ENCODE results near the gene CD40LG. TPM values are rescaled to one million over a fixed set of nuclear protein-coding genes. Genes with fewer than 3 reads are reported as not detected.

CD40LG gene
- polyA plus RNA-seq, 1 experiment, result not detected

- no peak for TF ChIP-seq CTCF (IDR thresholded peaks at IDR 0.05; ENCODE audit: insufficient read depth, low read depth, low read length)
- Histone ChIP-seq H3K4me3 (ENCODE audit: low read depth, low read length) (no peak overlapping the region), H3K27me3 (ENCODE audit: control insufficient read depth, insufficient read depth, low read length) (no peaks in the 10 kb centered on the region), H3K36me3 (ENCODE audit: control insufficient read depth, insufficient read depth, low read length) (no peaks in the 10 kb centered on the region)
- CTCF ChIA-PET, result no interaction called here
- POLR2A ChIA-PET, result no interaction called here
- DNase-seq (ENCODE audit: low read depth), result no peak
Observed at GRCh38 chrX:136629084-136629750, 18.7 kb upstream of the CD40LG start.

- no peak for TF ChIP-seq CTCF (IDR thresholded peaks at IDR 0.05; ENCODE audit: insufficient read depth, low read depth, low read length)
Observed at GRCh38 chrX:136630881-136631280, 17.1 kb upstream of the CD40LG start.

GRCh38 chrX:136635235-136635634 lies 12.7 kb upstream of the CD40LG start:
- ChIA-PET POLR2A (no interaction called here), CTCF (interaction anchor here (1.3 kb wide), 1 partner anchor 12 kb away, joined by 3 read pairs; no protein-coding TSS in a partner anchor)
- no peak overlapping the region for H3K4me3 ChIP-seq (ENCODE audit: low read depth, low read length)
- H3K36me3 ChIP-seq (ENCODE audit: control insufficient read depth, insufficient read depth, low read length), result no peaks in the 10 kb centered on the region
- H3K27me3 ChIP-seq (ENCODE audit: control insufficient read depth, insufficient read depth, low read length), result no peaks in the 10 kb centered on the region
- DNase-seq (ENCODE audit: low read depth), result no peak
- no peak for TF ChIP-seq CTCF (IDR thresholded peaks at IDR 0.05; ENCODE audit: insufficient read depth, low read depth, low read length)

More at GRCh38 chrX:136630881-136631280, 17.1 kb upstream of the CD40LG start:
- ChIA-PET CTCF (no interaction called here), POLR2A (no interaction called here)
- no peak overlapping the region for H3K4me3 ChIP-seq (ENCODE audit: low read depth, low read length)
- no peak for DNase-seq (ENCODE audit: low read depth)
- H3K36me3 ChIP-seq (ENCODE audit: control insufficient read depth, insufficient read depth, low read length), result no peaks in the 10 kb centered on the region
- H3K27me3 ChIP-seq (ENCODE audit: control insufficient read depth, insufficient read depth, low read length), result no peaks in the 10 kb centered on the region

- DNase-seq (ENCODE audit: low read depth), result no peak
- no peaks in the 10 kb centered on the region for H3K36me3 ChIP-seq (ENCODE audit: control insufficient read depth, insufficient read depth, low read length)
- POLR2A ChIA-PET, result no interaction called here
- no peaks in the 10 kb centered on the region for H3K27me3 ChIP-seq (ENCODE audit: control insufficient read depth, insufficient read depth, low read length)
- TF ChIP-seq CTCF (IDR thresholded peaks at IDR 0.05; ENCODE audit: insufficient read depth, low read depth, low read length), result no peak
- no peak overlapping the region for H3K4me3 ChIP-seq (ENCODE audit: low read depth, low read length)
- CTCF ChIA-PET, result interaction anchor here (0.6 to 1.3 kb wide), 2 partner anchors 10 to 13 kb away, joined by 3 to 4 read pairs; no protein-coding TSS in a partner anchor
Observed at GRCh38 chrX:136636121-136636520, 11.8 kb upstream of the CD40LG start.

GRCh38 chrX:136639506-136640176 lies 8.3 kb upstream of the CD40LG start:
- no peaks in the 10 kb centered on the region for H3K27me3 ChIP-seq (ENCODE audit: control insufficient read depth, insufficient read depth, low read length)
- no peak overlapping the region for H3K4me3 ChIP-seq (ENCODE audit: low read depth, low read length)
- CTCF ChIA-PET, result no interaction called here
- POLR2A ChIA-PET, result no interaction called here
- DNase-seq (ENCODE audit: low read depth), result no peak
- no peak for TF ChIP-seq CTCF (IDR thresholded peaks at IDR 0.05; ENCODE audit: insufficient read depth, low read depth, low read length)
- H3K36me3 ChIP-seq (ENCODE audit: control insufficient read depth, insufficient read depth, low read length), result no peaks in the 10 kb centered on the region

Data from BJ (cell line).